NOMO-1 treated with DMSO at 0.1 percent for 48 hours (cell line): ENCODE measurements around the gene CBX6.
"Not testable (repeated sequence)": the region's sequence is repeated elsewhere in the genome, so short reads cannot be mapped to it uniquely, and the experiment has no call there.

Experiments used
- DNase-seq: peaks from one replicate; lab custom pipeline; 2025; ENCODE audit not compliant: unreplicated experiment; lab: John Stamatoyannopoulos, UW

Gene CBX6

DNA sequence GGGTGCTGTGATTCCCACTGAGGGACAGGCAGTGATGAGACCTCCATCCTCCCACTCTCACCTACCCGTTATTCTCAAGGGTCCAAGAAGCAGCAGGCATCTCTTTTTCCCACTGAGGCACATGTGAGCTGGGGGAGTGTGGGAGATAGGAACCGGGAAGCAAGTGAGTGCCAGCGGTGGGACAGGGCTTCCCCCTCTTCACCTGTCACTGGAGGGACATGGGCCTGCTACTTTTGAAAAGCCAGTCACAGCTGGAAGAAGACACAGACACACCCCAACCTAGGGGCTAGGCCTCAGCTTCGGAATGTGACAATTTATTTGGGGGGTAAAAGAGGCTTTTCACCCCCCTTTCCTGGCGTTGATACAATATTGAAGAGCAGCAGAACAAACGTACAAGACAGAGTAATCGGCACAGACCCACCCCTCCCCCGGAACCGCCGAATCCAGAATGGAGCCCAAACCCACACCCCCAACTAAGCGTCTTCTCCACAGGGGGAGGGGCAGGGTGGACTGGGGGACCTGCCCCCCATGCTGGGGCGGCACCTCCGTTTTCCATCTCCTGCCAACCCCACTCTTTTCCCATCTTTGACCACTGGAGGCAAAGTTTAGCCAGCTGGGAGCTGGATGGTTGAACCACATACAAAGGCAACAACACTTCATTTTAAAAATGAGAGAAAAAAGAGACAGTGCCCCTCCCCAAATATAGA is 10.7 kb downstream of the CBX6 start:
- DNase-seq: no peak

DNA sequence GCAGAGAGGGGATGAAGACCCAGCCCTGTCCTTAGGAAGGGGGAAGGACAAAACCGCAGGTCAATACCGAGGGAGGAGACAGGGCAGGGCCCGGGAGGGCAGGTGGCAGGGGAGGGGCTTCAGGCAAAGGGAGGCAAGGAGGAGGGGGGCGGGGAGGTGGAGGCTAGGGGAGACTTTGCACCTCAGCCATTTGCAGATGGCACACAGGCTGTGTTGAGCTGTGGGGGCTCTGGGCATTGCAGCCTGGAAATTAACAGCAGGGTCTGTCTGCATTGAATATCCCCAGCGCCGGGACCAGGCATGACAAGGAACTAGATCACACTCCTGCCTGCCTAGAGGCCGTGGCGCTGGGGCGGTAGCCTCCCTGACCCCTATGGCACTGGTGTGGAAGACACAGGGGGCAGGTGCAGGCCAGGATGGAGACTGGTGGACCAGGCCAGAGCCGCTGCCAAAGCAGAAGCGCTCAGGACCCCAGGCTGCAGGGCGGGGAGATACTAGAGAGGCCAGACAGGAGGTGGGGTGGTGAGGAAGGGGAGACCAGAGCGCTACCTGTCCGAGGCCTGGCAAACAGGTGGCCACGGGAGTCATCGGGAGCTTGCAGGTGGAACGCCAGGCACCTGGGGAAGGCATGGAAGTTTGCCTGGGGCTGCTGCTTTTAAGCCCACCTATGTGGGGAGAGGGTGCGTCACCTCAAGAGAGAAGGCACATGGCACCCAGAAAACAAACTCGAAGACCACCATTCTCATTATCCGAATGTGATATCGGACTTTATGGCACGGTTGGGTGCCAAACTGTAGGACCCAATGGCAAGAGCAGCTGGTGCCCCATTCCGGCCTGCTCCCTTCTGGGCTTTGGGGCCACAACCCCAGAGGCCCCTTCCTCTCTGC is 11.5 kb downstream of the CBX6 start:
- no peak for DNase-seq

GRCh38 chr22:38859581-38860282 is 12.3 kb downstream of the CBX6 start:
- no peak for DNase-seq

DNA sequence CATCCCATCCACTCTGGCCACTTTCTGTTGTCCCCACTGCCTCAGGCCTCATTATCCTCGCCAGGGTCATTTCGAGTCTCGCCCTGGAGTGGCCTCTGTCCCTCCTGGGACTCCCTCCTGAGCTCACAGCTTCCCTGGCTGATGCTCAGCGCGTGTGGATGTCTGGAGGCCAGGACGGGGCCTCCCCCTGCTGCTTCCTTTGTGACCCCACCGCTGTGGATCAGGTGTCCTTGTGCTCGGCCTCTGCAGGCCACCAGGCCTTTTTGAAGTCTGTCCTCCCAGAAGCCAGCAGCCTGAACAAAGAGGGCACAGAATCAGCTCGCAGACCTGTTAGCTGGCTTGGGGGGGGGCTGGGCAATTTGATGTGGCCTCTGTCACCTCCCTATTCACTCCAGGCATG is 13.5 kb downstream of the CBX6 start:
- no peak for DNase-seq

GRCh38 chr22:38854476-38854875 is 17.5 kb downstream of the CBX6 start:
- DNase-seq: not testable (repeated sequence)

DNA sequence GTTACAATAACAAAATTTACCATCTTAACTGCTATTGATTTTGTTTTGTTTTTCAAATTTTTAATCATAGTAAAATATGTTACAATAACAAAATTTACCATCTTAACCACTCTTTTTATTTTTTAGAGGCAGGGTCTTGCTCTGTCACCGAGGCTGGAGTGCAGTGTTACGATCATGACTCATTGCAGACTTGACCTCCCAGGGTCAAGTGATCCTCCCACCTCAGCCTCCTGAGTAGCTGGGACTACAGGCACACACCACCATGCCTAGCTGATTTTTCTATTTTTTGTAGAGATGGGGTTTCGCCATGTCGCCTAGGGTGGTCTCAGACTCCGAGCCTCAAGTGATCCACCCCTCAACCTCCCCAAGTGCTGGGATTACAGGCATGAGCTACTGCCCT is 18.1 kb downstream of the CBX6 start:
- not testable (repeated sequence) for DNase-seq

GRCh38 chr22:38853196-38853651 is 18.8 kb downstream of the CBX6 start:
- DNase-seq: no peak

GRCh38 chr22:38852522-38852921 is 19.5 kb downstream of the CBX6 start:
- no peak for DNase-seq

GRCh38 chr22:38850941-38851849 is 20.8 kb downstream of the CBX6 start:
- DNase-seq: no peak

DNA sequence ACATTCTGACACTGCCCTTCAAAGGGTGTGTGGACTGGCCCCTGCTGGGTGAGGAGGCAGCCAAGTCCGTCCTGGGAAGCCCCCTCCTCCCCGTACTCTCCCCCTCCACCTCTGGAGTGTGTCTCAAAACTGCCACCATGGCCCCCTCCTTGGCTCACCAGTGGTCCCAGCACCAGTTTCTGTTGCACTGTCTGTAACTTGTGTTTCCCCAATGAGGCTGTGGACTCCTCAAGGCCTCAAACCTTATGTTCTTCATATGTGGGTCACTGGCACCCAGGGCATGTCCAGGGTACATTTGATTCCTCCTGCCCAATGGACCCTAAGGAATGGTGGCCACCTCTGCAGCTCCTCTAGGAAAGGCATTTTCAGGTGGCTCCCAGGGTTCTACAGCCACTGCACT is 21.6 kb downstream of the CBX6 start:
- DNase-seq: no peak

- no peak for DNase-seq
Observed at GRCh38 chr22:38849811-38850210, 22.2 kb downstream of the CBX6 start.

DNA sequence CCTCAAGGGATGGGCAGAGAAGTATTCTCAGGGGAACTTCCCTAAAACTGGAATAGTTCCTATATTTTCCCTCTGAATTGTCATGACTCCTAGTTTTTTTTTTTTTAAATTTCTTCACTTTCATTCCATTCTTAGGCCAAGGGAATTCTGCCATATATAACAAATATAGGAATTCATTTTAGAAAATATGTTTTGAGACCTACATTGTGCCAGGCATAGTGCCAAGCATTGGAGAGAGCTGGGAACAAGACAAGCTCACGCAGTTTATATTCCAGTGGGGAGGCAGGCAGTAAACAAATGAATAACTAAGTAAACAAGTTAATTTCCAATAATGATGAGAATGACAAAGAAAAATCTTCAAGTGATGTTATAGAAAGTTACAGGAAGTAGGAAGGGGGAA is 25.6 kb downstream of the CBX6 start:
- no peak for DNase-seq

- DNase-seq: no peak
Observed at GRCh38 chr22:38845004-38845740, 26.8 kb downstream of the CBX6 start.

DNA sequence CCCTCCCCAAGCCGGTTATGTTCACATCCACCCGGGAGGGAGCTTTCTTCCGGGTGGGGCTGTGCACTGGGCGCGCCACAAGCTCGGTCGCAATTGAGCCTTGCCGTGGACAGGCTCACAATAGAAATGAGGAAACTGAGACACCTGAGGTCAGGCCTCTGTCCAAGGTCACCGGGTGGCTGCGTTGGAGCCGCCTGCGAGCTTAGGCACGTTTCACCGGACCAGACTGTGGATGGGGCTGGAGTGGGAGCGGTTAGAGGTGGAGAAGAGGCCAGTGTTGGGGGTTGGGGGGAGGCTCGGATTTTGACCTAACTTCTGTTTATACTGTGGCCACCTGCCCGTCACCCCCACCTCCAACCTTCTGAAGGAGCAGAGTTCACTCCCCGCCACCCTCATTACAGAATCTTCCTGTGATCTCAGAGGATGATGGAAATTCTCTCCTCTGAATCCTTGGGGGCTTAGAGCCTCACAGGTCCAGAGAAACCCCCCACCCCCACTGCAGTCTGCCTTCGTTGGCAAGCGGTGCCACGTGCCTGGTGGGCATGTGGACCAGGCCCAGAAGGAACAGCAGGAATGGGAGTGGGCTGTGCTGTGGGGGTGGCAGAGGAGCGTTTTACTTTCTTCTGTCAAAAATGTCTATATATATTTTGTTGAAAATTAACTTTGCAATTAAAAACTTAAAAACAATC is 27.6 kb downstream of the CBX6 start:
- no peak for DNase-seq

DNA sequence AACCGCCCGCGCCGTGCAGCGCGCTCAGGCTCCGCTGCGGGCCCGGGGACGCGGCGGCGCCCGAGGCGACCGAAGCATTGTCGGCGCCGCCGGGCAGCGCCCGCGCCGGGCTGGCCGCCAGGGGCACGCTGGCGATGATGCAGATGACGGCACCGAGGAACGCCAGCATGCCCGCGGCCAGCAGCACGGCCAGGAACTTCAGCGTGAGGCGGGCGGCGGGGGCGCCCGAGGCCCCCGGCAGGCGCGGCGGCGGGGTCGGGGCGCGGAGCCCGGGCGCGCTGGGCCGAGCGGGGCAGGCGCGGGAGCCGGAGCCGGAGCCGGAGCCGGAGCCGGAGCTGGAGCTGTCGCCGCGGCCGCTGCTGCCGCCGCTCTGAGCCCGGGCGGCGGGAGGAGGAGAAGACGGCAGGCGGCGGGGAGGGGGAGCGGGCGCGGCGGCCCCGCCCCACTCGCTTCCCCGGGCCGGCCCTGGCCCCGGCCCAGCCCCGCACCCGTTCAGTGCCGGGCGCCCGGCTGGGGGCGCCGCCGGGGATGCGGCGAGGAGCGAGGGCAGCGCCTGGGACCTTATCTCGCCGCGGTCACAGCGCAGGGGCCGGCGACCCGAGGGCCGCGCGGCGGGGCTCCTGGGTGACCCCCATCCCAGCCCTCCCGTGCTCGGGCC is 28.2 kb downstream of the CBX6 start, which contains the start of gene NPTXR:
Gene NPTXR (minus strand): TSS at position 372 of the 658 bp plus-strand sequence.
- DNase-seq: peak; percentile 46

GRCh38 chr22:38843201-38843656 is 28.8 kb downstream of the CBX6 start:
- peak; percentile 66 for DNase-seq

- no peak for DNase-seq
Observed at GRCh38 chr22:38842512-38843200, 29.4 kb downstream of the CBX6 start.

DNA sequence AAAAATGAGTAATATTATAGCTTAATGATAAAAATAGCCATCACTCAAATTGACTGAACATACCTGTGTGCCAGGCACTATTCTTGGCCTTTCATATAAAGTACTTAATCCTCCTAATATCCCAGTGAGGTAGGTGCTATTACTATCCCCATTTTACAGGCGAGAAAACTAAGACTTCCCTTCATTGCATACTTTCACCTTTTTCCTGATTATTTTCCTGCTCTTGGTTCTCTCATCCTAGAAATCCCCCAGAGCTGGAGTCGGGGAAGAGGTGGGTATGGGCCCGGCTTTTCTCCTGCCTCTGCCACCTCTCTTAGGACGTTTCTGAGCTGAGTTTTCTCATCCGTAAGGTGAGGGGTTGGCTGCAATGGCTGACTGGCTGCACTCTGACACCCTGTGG is 30.4 kb downstream of the CBX6 start:
- DNase-seq: no peak
